Activated CD8-positive, alpha-beta memory T cell treated with anti-CD3 and anti-CD28 coated beads, Interleukin-2, amount 50 U/mL, for 24 hours (primary cell): Measurements from ENCODE around the gene DCAF12.
A peak's percentile ranks its signal among the peaks of the same experiment; 100 is the strongest.
"Not testable (repeated sequence)": the region's sequence is repeated elsewhere in the genome, so short reads cannot be mapped to it uniquely, and the experiment has no call there.

ENCODE experiments used
- DNase-seq: peaks from one replicate; pipeline ENCODE4 v3.0.0-alpha.2; 2020; ENCODE audit errors: extremely low read depth

Gene DCAF12

DNA sequence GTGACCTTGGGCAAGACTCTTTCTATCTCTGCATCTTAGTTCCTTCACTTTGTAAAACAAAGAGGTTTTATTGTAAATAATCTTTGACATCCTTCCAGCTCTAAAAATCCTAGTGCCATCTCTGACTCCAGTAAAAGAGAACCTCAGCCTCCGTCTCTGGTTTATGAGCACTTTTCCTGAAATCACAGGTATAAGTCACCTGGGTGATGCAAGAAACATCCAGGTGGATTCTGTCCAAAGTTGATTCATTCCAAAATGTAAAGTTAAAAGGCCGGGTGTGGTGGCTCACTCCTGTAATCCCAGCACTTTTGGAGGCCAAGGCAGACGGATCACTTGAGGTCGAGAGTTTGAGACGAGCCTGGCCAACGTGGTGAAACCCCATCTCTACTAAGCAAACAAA is 56.7 kb downstream of the DCAF12 start:
- no peak for DNase-seq

DNA sequence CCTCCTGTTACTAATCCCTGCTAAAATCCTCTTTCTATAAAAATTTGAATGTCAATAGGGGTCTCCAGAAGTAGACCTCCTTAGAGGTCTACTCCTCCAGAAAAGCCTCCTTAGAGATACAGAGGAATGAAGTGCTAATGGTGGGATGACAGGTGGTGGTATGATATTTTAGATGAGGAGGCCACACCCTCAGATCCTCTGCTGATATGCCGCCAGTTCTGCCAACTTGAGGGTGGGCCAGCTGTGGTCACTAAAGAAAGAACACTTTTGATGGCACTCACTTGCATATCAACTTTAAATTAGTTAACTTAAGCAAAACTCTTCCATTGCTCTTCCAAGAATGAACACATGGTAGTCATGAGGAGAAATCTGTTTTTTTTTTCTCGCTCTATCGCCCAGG is 61.0 kb downstream of the DCAF12 start:
- no peak for DNase-seq

DNA sequence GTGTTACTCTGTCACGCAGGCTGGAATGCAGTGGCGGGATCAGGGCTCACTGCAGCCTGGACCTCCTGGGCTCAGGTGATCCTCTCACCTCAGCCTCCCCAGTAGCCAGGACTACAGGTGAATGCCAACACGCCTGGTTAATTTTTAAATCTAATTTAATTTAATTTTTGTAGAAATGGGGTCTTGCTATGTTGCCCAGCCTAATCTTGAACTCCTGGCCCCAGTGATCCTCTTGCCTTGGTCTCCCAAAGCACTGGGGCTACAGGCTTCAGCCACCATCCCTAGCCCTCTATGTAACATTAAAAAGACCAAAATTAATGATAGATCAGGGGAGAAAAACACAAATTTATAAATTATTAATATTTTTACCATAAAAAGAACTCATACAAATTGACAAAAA is 66.5 kb downstream of the DCAF12 start:
- no peak for DNase-seq

DNA sequence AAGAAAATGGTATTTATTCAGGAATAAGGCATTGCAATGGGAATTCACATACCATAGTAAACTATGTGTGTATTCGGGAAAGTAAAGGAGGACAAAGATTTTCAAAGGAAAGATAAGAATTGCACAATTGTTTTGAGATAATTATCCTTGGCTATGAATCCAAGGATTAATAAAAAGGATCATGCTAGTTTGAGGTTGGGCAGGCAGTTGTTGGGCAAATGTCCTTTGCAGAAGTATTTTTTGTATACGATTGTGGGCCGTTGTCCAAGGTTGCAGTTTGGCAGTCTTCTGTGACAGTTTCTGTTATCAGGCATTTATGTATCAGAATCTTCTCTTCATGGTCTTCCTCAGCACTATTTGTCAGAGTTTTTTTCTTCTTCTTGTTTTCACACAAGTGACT is 67.2 kb downstream of the DCAF12 start:
- DNase-seq: no peak

DNA sequence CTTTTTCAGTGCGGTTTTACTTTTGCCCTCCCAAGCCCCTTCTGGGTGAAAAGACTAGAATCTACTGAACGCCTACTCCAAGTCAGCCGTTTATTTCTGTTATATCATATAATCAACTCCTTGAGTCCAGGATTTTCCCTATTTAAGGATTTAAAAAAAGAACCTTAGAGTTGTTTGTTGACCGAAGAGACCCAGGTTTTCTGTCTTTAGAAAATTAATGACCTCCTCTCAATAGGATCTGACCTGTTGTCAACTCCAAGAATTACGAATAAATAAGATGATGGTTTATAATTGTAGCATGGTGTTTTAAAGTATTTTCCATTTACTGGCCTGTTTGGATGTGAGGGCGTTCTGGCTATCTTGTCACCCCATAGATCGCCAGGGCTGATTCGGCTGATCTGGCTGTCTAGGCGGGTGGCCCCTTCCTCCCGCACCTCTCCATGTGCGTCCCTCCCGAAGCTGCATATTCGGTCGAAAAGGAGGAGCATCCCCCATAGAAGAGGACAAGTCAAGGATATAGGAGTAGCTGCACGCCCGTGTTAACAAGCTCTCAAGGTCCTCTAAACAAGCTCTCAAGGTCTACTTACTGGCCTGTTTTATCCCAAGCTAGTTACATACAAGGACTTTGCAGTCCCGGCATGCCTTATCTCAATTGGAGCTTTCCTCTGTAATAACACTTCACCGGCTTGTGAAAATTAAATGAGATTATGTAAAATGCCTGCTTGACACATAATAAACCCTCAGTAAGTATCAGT is 76.7 kb downstream of the DCAF12 start:
- DNase-seq: no peak

DNA sequence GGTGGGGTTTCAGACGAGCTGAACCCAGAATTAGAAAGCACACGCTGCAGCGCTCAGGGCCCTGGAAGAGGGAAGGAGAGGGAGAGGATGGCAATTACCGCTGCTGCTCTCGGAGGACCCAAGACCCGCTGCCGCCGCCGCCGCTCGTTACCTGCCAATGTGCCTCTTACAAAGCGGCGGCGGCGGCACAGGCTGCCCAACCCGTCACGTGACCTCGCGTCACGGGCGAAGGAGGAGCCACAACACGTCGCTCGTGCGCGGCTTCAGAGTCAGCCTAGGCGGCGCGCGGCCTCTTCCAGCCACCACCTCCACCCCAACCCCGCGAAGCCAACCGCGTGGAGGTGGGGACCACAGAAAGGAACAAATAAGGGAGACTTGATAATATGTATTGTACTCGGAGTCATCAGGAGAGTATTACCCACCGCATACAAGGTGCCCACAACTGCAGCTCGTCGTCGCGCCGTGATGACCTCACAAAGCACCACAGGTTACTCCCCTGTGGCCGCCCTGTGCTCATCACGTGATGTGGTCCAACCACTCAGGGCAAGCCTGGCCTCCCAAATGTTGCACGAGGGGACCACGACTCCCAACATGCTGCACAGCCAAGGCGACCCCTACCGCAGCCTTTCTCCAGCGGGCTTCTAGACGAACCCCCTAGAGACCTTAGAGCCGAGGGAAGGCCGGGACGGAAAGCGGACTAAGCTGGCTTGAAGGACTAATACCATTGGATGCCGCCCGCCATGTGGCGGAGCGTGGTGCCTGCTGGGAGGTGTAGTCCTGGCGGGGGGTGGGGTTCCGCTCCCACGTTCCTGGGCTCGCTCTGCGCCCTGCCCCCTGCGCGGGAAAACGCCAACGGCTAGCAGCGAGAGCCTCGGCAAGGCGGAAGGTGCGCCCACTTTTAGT is 77.5 kb downstream of the DCAF12 start, which contains the start of gene UBAP2:
Gene UBAP2 (minus strand): TSS at position 161 of the 903 bp plus-strand sequence. CDS start 31,739 bp downstream, outside the sequence.
- peak; percentile 92 for DNase-seq

DNA sequence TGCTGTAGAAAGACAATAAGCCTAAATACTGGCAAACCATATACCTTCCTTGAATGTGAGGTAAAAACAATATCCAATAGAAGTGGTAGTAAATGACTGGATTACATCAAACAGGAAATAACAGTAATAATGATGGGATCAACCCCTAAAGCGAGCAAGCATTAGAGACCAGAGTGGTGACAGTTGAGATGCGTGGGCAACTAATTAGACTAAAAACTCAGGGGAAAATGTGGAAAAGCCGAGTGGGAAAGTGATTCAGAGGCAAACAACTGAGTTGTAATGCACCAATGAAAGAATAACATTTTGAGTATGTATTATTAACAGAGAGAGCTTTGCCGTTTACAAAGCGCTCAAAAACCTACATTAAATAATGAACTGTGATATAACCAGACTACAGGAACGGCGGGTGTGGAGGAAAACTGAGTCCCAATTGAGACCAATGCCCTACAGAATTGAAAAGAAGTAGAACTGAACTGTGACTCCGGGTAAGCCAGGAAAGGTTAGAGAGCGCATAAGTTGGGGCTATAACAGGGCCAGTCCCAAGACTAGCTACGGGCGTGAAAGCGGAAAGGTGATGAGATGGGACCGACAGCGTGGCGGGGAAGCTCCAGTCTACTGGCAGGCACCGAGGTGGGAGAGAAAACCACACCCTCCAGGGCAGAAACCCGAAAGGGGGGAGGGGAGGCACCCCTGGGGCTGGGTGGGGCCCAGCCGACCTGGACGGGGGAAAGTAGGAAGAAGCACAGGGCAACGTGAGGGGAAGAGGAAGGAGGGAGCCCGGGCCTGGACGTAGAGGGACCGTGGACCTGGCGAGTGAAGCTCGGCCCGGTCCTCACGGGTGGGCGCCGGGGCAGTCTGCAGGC is 78.4 kb downstream of the DCAF12 start:
- DNase-seq: peak; percentile 29

DNA sequence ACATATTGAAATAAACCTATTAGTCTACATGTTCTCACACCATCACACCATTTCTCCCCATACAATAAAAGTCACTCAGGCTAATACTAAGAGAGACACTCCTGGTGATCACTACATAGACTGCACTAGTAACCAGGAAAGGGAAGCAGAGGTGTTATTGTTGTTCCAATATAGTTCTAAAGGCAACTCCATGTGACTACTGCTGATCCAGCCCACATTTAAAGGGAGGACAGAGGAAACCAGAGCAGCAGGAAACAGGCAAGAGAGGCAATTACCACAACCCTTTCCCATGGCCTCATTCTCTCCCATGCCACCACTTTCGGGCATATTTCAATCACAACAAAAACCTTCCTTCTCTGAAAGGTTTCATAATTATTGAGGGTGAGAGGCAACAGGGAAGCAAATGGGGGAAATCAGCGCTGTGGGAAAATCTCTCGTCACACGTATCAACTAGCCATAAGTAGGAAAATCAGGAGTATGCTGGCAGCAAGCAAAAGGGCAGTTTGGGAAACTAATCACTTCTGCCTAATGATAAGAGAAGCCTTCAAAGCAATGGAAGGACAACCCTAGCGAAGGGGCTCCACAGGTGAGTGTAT is 79.6 kb downstream of the DCAF12 start:
- no peak for DNase-seq

DNA sequence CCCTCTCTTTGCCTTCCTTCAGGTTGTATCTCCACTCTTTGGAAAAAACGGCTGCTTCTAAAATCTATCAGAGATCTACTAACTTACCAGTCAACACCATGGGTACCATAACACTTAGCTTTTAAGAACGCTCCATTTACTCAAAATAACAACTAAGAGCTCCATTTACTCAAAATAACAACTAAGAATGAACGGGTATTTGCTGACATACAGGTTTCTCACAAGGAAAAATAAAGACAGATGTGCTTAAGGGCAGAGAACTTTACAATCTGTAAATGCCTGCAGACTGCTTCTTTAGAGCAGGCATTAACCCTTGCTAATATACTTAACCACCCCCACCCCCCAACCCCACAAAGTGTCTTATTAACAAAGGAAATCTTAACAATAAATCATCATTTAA is 80.6 kb downstream of the DCAF12 start:
- DNase-seq: no peak

DNA sequence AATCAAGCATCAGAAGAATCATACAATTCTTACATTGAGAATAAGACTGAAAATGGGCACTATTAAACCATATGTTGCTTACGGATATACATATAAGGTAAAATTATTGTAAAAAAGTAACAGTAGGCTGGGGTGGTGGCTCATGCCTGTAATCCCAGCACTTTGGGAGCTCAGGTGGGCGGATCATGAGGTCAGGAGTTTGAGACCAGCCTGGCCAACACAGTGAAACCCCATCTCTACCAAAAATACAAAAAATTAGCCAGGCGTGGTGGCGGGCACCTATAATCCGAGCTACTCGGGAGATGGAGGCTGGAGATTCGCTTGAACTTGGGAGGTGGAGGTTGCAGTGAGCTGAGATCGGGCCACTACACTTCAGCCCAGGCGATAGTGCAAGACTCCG is 84.4 kb downstream of the DCAF12 start:
- DNase-seq: not testable (repeated sequence)

DNA sequence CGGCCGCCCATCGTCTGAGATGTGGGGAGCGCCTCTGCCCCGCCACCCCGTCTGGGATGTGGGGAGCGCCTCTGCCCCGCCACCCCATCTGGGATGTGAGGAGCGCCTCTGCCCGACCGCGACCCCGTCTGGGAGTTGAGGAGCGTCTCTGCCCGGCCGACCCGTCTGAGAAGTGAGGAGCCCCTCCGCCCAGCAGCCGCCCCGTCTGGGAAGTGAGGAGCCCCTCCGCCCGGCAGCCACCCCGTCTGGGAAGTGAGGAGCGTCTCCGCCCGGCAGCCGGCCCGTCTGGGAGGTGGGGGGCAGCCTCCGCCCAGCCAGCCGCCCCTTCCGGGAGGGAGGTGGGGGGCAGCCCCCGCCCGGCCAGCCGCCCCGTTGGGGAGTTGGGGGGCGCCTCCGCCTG is 87.6 kb downstream of the DCAF12 start:
- not testable (repeated sequence) for DNase-seq

DNA sequence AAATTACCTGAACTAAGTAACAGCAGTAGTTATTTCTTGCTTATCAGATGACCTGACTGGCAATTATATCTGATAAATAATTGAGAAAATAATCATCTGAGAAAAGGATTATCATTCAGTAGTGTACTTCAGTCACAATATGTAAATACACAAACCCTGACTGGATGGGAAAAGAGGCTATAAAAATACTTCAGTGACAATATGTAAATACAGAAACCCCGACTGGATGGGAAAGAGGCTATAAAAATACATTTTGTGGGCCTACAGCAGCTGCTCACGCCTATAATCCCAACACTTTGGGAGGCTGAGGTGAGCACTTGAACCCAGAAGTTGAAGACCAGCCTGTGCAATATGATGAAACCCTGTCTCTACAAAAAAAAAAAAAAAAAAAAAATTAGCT is 88.9 kb downstream of the DCAF12 start:
- no peak for DNase-seq

DNA sequence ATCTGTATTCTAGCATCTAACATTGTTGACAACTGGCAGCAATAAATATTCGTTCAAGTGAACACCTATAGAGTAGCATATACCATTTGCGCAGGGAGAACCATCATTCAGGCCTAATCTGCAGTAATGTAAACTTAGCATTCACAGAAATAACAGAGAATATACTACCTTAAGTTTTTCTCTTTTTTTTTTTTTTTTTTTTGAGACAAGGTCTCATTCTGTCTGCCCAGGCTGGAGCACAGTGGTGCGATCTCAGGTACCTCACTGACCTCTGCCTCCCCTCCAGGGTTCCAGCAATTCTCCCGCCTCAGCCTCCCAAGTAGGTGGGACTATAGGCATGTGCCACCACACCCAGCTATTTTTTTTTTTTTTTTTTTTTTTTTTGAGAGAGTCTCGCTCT is 89.9 kb downstream of the DCAF12 start:
- no peak for DNase-seq
